Muscle layer of colon (tissue), 2 donors: ENCODE results near the gene TADA1.
A peak's percentile ranks its signal among the peaks of the same experiment; 100 is the strongest.

ENCODE experiments used
- H3K27ac ChIP-seq: one replicate; pipeline ENCODE4 v1.7.0; 2013; ENCODE audit warnings: low read depth, mild to moderate bottlenecking, low read length, moderate library complexity
- H3K27me3 ChIP-seq, 2 donors: one replicate each; pipeline ENCODE4 v1.7.0; 2013; ENCODE audit warnings: low read length in 2 of 2, mild to moderate bottlenecking in 2 of 2; ENCODE audit not compliant: insufficient read depth in 2 of 2, control insufficient read depth in 1 of 2
- H3K36me3 ChIP-seq: one replicate; pipeline ENCODE4 v1.7.0; 2013; ENCODE audit warnings: mild to moderate bottlenecking, low read length; ENCODE audit not compliant: insufficient read depth
- H3K4me1 ChIP-seq: one replicate; pipeline ENCODE4 v1.7.0; 2013; ENCODE audit warnings: mild to moderate bottlenecking, low read length; ENCODE audit not compliant: insufficient read depth
- H3K4me3 ChIP-seq, 2 donors: one replicate each; pipeline ENCODE4 v1.7.0; 2013; ENCODE audit warnings: low read length in 2 of 2, low read depth in 1 of 2, mild to moderate bottlenecking in 1 of 2, moderate library complexity in 1 of 2
- H3K9ac ChIP-seq: one replicate; pipeline ENCODE4 v1.7.0; 2013; ENCODE audit warnings: low read length
- H3K9me3 ChIP-seq: one replicate; pipeline ENCODE4 v1.7.0; 2013; ENCODE audit warnings: mild to moderate bottlenecking, low read length
- donor health status: abdominal sarcoma.
- donor health status: Adenocarcinoma of cecum.

TADA1 gene

GRCh38 chr1:166908942-166909341, 32.9 kb upstream of the TADA1 start:
- Histone ChIP-seq H3K27me3 (no peaks in the 10 kb centered on the region), H3K9ac (no peak overlapping the region), H3K4me3 (no peak overlapping the region), H3K27ac (no peak overlapping the region), H3K4me1 (peaks cover 31% of the 10 kb centered on the region), H3K9me3 (no peaks in the 10 kb centered on the region), H3K36me3 (no peaks in the 10 kb centered on the region)

DNA sequence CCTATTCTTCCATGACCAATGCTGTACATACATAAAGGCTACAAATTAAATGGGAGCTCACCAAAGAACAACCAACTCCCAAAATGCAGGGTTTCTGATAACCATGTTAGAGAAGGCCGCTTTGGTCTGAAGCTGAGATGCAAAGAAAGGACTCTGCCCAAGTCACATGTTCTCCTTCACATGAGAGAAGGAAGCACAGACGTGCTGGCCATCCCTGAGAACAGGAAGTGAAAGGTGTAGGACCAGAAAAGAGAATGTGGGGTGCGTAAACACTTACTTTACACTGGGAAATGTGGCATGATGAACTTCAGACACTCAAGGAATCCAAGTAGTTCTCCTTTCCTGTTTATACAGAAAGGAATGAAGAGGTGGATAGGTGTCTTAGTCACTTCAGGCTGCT, 31.7 kb upstream of the TADA1 start:
- H3K27ac ChIP-seq = no peak overlapping the region
- no peaks in the 10 kb centered on the region for H3K9me3 ChIP-seq
- H3K27me3 ChIP-seq = no peaks in the 10 kb centered on the region

GRCh38 chr1:166907051-166907450, 31.0 kb upstream of the TADA1 start:
- H3K9ac ChIP-seq = no peak overlapping the region
- H3K36me3 ChIP-seq = no peaks in the 10 kb centered on the region
- no peak overlapping the region for H3K4me3 ChIP-seq
- H3K27me3 ChIP-seq = no peaks in the 10 kb centered on the region
- H3K27ac ChIP-seq = no peak overlapping the region
- peaks cover 31% of the 10 kb centered on the region for H3K4me1 ChIP-seq
- H3K9me3 ChIP-seq = no peaks in the 10 kb centered on the region

More for the DNA sequence above, 31.7 kb upstream of the TADA1 start:
- Histone ChIP-seq H3K36me3 (no peaks in the 10 kb centered on the region), H3K9ac (no peak overlapping the region), H3K4me1 (peaks cover 31% of the 10 kb centered on the region), H3K4me3 (no peak overlapping the region)

DNA sequence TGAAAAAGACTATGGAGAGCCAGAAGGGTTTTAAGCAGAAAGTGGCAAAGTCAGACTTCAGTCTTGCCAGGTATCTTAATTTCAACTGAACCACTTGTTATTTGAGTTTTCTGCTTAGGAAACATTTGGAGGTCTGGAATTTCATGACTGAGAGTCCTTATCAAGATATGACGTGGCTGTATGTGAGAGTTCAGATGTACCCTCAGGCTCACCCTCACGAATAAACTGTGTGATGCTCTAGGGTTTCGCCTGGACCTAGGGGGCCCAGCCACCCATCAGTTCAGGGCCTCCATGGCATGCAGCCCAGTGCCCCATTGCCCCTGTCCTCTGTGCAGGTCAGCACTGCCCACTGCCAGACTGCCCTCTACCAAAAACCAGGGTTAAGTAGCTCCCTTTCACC, 30.6 kb upstream of the TADA1 start:
- Histone ChIP-seq H3K27me3 (no peaks in the 10 kb centered on the region), H3K4me1 (peaks cover 31% of the 10 kb centered on the region), H3K36me3 (no peaks in the 10 kb centered on the region), H3K4me3 (no peak overlapping the region), H3K9ac (no peak overlapping the region), H3K27ac (no peak overlapping the region), H3K9me3 (no peaks in the 10 kb centered on the region)

- no peaks in the 10 kb centered on the region for H3K27me3 ChIP-seq
- no peaks in the 10 kb centered on the region for H3K9me3 ChIP-seq
- no peak overlapping the region for H3K9ac ChIP-seq
- H3K36me3 ChIP-seq = no peaks in the 10 kb centered on the region
- H3K27ac ChIP-seq = peak overlapping the region; percentile 36
- H3K4me1 ChIP-seq = peaks cover 39% of the 10 kb centered on the region
- H3K4me3 ChIP-seq = no peak overlapping the region
Measured at GRCh38 chr1:166905900-166906299, 29.8 kb upstream of the TADA1 start.

GRCh38 chr1:166905136-166905535, 29.1 kb upstream of the TADA1 start:
- no peaks in the 10 kb centered on the region for H3K27me3 ChIP-seq
- H3K4me1 ChIP-seq = peaks cover 40% of the 10 kb centered on the region
- peak overlapping the region; percentile 36 for H3K27ac ChIP-seq
- H3K9me3 ChIP-seq = no peaks in the 10 kb centered on the region
- no peak overlapping the region for H3K9ac ChIP-seq
- H3K36me3 ChIP-seq = no peaks in the 10 kb centered on the region
- no peak overlapping the region for H3K4me3 ChIP-seq

- no peaks in the 10 kb centered on the region for H3K9me3 ChIP-seq
Measured at GRCh38 chr1:166903232-166903631, 27.2 kb upstream of the TADA1 start.

GRCh38 chr1:166902279-166902678, 26.2 kb upstream of the TADA1 start:
- Histone ChIP-seq H3K9me3 (no peaks in the 10 kb centered on the region), H3K36me3 (no peaks in the 10 kb centered on the region), H3K4me3 (no peak overlapping the region), H3K4me1 (peaks cover 40% of the 10 kb centered on the region), H3K27me3 (no peaks in the 10 kb centered on the region), H3K9ac (no peak overlapping the region), H3K27ac (no peak overlapping the region)

More at GRCh38 chr1:166903232-166903631, 27.2 kb upstream of the TADA1 start:
- H3K4me1 ChIP-seq = peaks cover 40% of the 10 kb centered on the region
- no peak overlapping the region for H3K4me3 ChIP-seq
- H3K27ac ChIP-seq = no peak overlapping the region
- no peaks in the 10 kb centered on the region for H3K36me3 ChIP-seq
- H3K27me3 ChIP-seq = no peaks in the 10 kb centered on the region
- no peak overlapping the region for H3K9ac ChIP-seq

DNA sequence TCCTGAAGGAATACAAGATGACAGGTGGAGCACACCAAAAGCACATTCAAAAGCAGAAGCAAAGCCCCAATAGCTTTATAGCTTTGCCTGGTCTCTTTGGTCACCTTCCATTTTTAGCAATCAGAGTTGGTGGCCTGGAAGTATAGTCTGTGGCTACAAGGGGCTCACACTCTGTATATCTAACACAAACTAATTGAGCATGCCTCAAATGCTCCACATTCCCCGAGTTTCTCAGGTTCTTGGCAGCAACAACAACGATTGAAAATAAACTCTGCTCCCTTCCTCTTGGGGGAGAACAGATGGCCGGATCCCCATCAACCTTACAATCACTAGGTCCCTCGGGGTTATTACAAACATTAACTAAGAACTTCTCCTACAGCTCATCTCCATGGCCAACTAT, 24.9 kb upstream of the TADA1 start:
- no peak overlapping the region for H3K27ac ChIP-seq
- no peak overlapping the region for H3K9ac ChIP-seq
- H3K4me1 ChIP-seq = peaks cover 28% of the 10 kb centered on the region
- H3K36me3 ChIP-seq = no peaks in the 10 kb centered on the region
- H3K27me3 ChIP-seq = no peaks in the 10 kb centered on the region
- H3K9me3 ChIP-seq = no peaks in the 10 kb centered on the region
- H3K4me3 ChIP-seq = no peak overlapping the region

GRCh38 chr1:166899769-166900168, 23.7 kb upstream of the TADA1 start:
- Histone ChIP-seq H3K27me3 (no peaks in the 10 kb centered on the region), H3K9ac (no peak overlapping the region), H3K36me3 (no peaks in the 10 kb centered on the region), H3K4me1 (peaks cover 15% of the 10 kb centered on the region), H3K27ac (no peak overlapping the region), H3K9me3 (no peaks in the 10 kb centered on the region), H3K4me3 (no peak overlapping the region)

GRCh38 chr1:166895766-166896165, 19.7 kb upstream of the TADA1 start:
- Histone ChIP-seq H3K9me3 (no peaks in the 10 kb centered on the region), H3K27me3 (no peaks in the 10 kb centered on the region)

GRCh38 chr1:166889776-166890175, 13.7 kb upstream of the TADA1 start:
- Histone ChIP-seq H3K27ac (no peak overlapping the region), H3K9ac (no peak overlapping the region), H3K9me3 (no peaks in the 10 kb centered on the region), H3K4me1 (peaks cover 35% of the 10 kb centered on the region), H3K4me3 (no peak overlapping the region), H3K36me3 (no peaks in the 10 kb centered on the region), H3K27me3 (no peaks in the 10 kb centered on the region)

More at GRCh38 chr1:166895766-166896165, 19.7 kb upstream of the TADA1 start:
- Histone ChIP-seq H3K4me3 (no peak overlapping the region), H3K27ac (no peak overlapping the region), H3K9ac (no peak overlapping the region), H3K36me3 (no peaks in the 10 kb centered on the region), H3K4me1 (peaks cover 14% of the 10 kb centered on the region)
